Thyroid gland (tissue), 4 donors: ENCODE measurements around the gene DIO3.

ENCODE experiments used
- POLR2A ChIP-seq, 2 donors: fragments of 450-650 bp; IDR thresholded peaks; one replicate each; pipeline ENCODE4 v1.6.1; 2017; ENCODE audit warnings: antibody characterized with exemption in 2 of 2, mild to moderate bottlenecking in 2 of 2, moderate library complexity in 1 of 2
- TF ChIP-seq, protein P1 (sequence below), 6 experiments: fragments of 200-600 bp in 3 of 6; fragments of 450-650 bp in 3 of 6; sonication (generic) in 3 of 6; IDR thresholded peaks; one replicate each; pipeline ENCODE4 v1.5.1; 2016 to 2019; ENCODE audit warnings: antibody characterized with exemption in 6 of 6, mild to moderate bottlenecking in 2 of 6, inconsistent platforms in 1 of 6, moderate library complexity in 1 of 6

DNA sequence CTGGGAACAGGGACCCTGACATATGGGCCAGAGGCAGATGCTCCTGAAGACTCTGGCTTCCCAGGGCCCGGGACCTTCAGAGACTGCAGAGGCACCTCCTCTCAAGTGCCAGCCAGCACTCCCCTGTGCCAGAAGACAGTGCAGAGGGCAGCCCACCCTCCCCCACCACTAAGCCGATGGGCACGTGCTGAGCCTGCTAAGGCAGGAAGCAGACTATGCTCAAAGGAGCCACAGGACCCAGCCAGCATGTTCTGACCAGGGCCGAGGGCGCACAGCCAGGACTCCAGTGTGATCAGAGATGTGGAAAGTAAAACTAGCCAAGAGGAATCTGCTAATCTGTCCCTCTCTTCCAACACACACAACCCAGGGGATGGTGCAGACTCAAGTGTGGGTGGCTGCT lies 29.8 kb downstream of the DIO3 start:
- no peak for TF ChIP-seq POLR2A (IDR thresholded peaks at IDR 0.05)
- TF ChIP-seq, protein P1, sequence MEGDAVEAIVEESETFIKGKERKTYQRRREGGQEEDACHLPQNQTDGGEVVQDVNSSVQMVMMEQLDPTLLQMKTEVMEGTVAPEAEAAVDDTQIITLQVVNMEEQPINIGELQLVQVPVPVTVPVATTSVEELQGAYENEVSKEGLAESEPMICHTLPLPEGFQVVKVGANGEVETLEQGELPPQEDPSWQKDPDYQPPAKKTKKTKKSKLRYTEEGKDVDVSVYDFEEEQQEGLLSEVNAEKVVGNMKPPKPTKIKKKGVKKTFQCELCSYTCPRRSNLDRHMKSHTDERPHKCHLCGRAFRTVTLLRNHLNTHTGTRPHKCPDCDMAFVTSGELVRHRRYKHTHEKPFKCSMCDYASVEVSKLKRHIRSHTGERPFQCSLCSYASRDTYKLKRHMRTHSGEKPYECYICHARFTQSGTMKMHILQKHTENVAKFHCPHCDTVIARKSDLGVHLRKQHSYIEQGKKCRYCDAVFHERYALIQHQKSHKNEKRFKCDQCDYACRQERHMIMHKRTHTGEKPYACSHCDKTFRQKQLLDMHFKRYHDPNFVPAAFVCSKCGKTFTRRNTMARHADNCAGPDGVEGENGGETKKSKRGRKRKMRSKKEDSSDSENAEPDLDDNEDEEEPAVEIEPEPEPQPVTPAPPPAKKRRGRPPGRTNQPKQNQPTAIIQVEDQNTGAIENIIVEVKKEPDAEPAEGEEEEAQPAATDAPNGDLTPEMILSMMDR (IDR thresholded peaks at IDR 0.05), result no peak
